Ammon's horn (tissue), 1 donor: ENCODE results near the gene RSPH4A.
A peak's percentile ranks its signal among the peaks of the same experiment; 100 is the strongest.
"Not testable (repeated sequence)": the region's sequence is repeated elsewhere in the genome, so short reads cannot be mapped to it uniquely, and the experiment has no call there.

Source experiments
- DNase-seq: peaks from one replicate; pipeline ENCODE4 v3.0.0-alpha.2; 2016; ENCODE audit warnings: low spot score

Gene RSPH4A

DNA sequence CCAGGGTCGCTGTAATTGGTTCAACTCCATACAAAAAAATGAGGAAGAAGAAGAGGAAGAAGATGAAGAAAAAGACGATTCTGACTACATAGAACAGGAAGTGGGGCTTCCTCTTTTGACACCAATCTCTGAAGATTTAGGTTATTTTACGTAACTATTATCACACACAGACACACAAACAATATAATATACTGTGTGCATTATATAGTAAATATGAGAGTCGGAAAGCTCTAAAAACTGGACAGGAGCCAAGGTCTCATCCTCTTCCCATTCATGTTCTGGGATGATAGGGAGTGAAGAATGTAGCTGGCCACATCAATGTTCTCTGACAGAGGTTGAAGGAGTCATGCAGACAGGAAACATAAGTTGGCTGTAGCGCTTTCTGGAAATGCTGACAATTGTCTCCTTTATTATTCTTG, 13.3 kb downstream of the RSPH4A start:
- no peak for DNase-seq

DNA sequence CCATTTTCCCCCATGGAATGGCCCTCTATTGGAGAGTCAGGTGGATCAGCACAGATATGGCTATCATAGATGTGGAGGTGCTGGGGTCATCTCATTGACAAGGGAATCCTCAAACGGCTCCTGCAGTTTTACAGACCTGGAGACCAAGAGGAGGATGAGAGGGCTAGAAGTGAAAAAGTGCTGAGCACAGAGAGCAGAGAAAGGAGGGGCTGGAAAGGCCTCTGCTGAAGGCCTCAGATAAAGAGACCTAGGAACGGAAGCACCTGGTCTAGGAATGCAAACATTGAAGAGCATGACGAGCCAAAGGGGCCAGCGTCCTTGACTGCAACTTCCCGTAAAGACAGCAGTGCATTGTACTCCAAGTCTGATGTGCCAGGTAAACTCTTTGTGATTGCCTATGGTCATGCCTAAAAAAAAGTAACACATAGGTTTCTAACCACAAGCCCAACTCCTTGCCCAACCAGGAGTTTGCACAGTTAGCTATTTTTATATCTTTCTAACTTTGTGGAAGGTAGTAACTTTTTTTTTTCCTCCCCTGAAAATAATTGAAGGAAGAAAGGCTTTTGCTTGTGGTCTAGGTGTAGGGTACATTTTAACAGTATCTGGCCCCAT, 15.2 kb downstream of the RSPH4A start:
- no peak for DNase-seq

GRCh38 chr6:116633685-116634084, 17.4 kb downstream of the RSPH4A start:
- no peak for DNase-seq

DNA sequence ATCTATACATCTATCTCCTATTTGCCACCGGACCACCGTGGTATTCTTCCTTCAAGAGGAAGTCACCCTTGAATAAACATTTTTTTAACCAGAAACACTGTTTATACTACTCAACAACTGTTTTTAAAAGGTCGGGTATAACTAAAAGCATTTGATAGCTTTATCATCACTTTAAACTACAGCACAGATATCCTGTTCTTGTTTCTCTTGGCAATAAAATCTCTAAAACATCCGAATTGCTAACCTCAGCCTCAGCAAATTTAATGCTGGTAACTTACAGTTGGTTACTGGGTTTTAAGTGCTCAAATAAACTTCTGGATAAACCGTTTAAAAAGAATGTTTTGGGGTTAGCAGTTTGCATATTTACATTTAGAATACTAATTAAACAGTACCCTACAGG, 31.9 kb downstream of the RSPH4A start:
- no peak for DNase-seq

DNA sequence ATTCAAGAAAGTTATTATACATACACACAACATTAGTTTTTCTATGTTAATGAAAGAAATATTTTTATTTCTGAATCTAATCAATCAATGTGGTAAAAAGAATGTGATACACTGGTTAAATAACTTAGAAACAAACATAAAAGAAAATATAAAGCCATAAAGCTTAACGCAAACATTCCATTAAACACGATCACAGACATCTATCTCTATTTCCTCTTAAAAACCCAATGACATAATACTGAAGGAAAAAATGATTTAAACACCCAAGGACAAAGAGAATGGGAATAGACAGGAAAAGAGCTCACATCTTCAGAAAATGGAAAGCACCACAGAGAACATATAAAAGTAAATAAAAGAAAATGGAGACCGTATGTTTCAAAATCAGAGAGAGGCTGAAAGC, 32.9 kb downstream of the RSPH4A start:
- no peak for DNase-seq

DNA sequence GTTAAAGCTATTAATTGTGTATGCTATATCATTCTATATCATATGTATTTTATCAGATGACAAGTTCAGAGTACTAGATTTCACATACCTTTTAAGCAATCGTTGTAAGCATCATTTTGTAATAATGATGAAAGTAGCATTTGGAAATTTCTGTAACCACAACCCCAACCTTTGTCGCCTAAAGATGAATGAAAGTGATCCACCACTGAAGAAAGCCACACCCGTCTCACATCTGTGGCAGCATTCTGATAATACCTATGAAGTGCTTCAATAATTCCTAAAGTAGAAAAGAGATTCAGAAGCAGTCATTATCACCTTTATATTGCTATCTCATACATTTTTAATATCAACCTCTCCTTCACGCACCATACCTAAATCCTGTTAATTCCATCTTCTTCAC, 35.6 kb downstream of the RSPH4A start:
- no peak for DNase-seq

DNA sequence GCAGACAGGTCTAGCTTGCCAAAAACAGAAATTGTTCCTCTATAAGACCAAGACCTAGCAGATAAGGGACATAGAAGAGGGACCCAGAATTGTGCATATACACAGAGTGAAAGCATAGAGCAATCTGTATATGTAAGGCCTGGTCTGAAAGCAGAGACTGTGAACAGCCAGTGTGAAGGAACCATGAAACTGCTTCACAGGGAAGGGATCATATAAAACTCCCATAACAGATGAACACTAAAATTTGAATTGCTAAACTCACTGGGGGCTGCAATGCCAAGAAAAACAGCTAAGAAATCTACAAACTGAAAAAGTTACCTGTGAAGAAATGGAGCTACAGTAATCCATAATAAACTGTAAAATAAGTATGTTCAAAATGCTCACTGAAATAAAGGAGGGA, 45.3 kb downstream of the RSPH4A start:
- DNase-seq = no peak

GRCh38 chr6:116662202-116662601, 45.9 kb downstream of the RSPH4A start:
- DNase-seq = no peak

GRCh38 chr6:116663308-116663707, 47.0 kb downstream of the RSPH4A start:
- DNase-seq = no peak

DNA sequence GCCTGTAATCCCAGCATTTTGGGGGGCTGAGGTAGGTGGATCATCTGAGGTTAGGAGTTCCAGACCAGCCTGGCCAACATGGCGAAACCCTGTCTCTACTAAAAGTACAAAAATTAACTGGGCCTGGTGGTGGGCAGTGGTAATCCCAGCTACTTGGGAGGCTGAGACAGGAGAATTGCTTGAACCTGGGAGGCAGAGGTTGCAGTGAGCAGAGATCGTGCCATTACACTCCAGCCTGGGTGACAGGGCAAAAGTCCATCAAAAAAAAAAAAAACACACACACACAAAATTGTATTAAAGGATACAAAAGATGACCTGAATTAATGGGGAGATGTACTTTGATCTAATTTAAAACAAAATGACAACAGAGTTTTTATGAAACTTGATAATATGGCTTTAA, 47.9 kb downstream of the RSPH4A start:
- DNase-seq = not testable (repeated sequence)

GRCh38 chr6:116665464-116665863, 49.2 kb downstream of the RSPH4A start:
- DNase-seq = no peak

DNA sequence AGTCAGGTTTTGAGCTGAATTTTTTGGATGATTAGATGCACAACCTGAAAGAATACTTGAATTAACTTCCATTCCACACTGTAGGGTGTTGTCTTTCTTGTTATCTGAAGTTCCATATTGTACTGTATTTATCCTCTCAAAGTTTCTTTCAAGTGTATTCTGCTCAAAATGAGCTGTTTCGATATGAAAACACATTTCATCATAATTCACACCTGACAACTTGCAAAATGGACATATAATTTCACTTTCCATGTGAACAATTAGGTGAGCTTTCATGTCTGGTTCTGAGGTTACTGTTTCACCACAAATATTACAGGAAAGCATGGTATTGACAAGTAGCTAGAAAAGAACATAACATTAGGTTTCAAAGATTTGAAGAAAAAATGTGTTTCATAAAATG, 50.6 kb downstream of the RSPH4A start:
- DNase-seq = no peak

GRCh38 chr6:116667623-116668022, 51.3 kb downstream of the RSPH4A start:
- DNase-seq = no peak

- DNase-seq = no peak
Measured at GRCh38 chr6:116672306-116672705, 56.0 kb downstream of the RSPH4A start.

DNA sequence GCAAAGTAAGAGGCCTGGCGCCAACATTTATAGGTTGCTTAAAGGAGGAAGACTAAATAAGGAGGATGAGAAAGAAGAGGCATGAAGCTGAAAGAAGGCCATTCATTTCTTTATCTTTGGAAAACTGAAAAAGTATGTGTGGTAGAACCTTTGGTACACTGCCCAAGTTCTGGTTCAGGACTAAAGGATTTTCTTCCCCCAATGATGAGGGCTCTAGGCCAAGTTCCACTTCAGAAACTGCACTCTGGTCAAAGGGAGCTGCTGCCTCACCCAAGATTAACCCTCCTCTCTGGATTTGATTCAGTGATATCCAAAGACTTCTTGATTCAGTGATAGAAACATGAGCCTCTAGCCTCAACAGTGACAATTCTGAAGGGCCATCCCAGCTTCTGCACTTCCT, 59.7 kb downstream of the RSPH4A start:
- DNase-seq = no peak

DNA sequence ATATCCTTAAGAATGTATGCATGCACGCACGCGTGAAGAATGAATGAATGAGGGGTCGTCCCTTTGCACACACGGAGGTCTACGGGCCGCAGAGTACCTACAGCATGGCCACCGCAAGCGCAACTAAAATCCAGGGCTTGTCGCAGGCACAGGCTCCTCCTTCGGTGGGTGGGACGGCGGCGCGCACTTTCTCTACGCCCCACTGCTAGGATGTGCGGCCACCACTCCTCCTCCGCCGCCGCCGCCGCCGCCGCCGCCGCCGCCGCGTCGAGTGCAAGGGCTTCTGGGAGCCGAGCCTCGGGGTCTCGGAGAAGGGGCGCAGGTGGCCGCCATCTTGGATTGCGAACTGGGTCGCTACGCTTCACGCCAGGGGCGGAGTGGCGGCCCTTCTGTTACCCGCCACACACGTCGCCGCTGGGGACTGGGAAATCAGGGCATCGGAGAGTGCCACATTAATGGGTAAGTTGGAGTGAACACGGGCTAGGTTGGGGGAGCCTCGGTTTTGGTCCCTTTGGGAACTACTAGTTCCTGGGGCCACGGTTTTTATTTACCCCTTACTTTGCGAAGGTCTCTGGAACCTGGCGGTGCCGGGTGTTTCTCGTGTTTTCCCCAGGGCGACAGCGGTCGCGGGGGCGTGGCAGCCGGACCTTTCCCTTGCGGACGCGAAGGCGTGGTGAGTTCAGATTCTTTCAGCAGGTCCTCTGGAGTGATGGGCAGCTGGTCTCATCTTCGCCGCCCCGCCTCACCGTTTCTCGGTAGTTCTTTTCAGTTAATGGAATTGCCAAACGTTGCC, 64.8 kb downstream of the RSPH4A start, which contains the start of gene KPNA5:
Gene KPNA5 (plus strand): TSS at position 332 of the 793 bp plus-strand sequence. CDS start 124 bp downstream, at position 456.
- DNase-seq = peak; percentile 97

GRCh38 chr6:116682334-116682712, 66.0 kb downstream of the RSPH4A start:
- DNase-seq = peak; percentile 57
